GM18502 (cell line): Measurements from ENCODE around the gene TBCA.
"Not testable (repeated sequence)": the region's sequence is repeated elsewhere in the genome, so short reads cannot be mapped to it uniquely, and the experiment has no call there.

Source experiments
- ATAC-seq: cut with Tn5 transposase; IDR thresholded peaks from one replicate; pipeline ENCODE4 v1.9.1; 2021; ENCODE audit warnings: mild to moderate bottlenecking; ENCODE audit not compliant: unreplicated experiment, poor library complexity

TBCA gene

GRCh38 chr5:77774981-77775789, 954 bp downstream of the TBCA start:
- peak; percentile 16 for ATAC-seq

- no peak for ATAC-seq
These were observed 2.3 kb downstream of the TBCA start for GRCh38 chr5:77773734-77774280.

- ATAC-seq, result no peak
These were observed 3.4 kb downstream of the TBCA start for GRCh38 chr5:77772729-77773128.

- ATAC-seq, result no peak
These were observed 4.7 kb downstream of the TBCA start for GRCh38 chr5:77771452-77771851.

GRCh38 chr5:77770293-77771005, 5.7 kb downstream of the TBCA start:
- ATAC-seq, result no peak

- no peak for ATAC-seq
These were observed 7.2 kb downstream of the TBCA start for GRCh38 chr5:77768978-77769377.

- no peak for ATAC-seq
These were observed 8.8 kb downstream of the TBCA start for GRCh38 chr5:77767301-77767700.

- ATAC-seq, result no peak
These were observed 14.5 kb downstream of the TBCA start for GRCh38 chr5:77761606-77762005.

- ATAC-seq, result no peak
These were observed 17.8 kb downstream of the TBCA start for GRCh38 chr5:77758141-77758938.

GRCh38 chr5:77751328-77752023, 24.7 kb downstream of the TBCA start:
- no peak for ATAC-seq

GRCh38 chr5:77750928-77751327, 25.2 kb downstream of the TBCA start:
- not testable (repeated sequence) for ATAC-seq

GRCh38 chr5:77748160-77748559, 28.0 kb downstream of the TBCA start:
- no peak for ATAC-seq

GRCh38 chr5:77744116-77744515, 32.0 kb downstream of the TBCA start:
- ATAC-seq, result no peak

- no peak for ATAC-seq
These were observed 33.0 kb downstream of the TBCA start for GRCh38 chr5:77743181-77743580.

- ATAC-seq, result no peak
These were observed 34.5 kb downstream of the TBCA start for GRCh38 chr5:77741608-77742007.

GRCh38 chr5:77734885-77735284, 41.3 kb downstream of the TBCA start:
- ATAC-seq, result no peak

GRCh38 chr5:77733130-77733529, 43.0 kb downstream of the TBCA start:
- ATAC-seq, result no peak

- no peak for ATAC-seq
These were observed 48.9 kb downstream of the TBCA start for GRCh38 chr5:77727190-77727589.

- ATAC-seq, result no peak
These were observed 50.5 kb downstream of the TBCA start for GRCh38 chr5:77725616-77726015.

GRCh38 chr5:77724934-77725333, 51.2 kb downstream of the TBCA start:
- no peak for ATAC-seq
